K562 (cell line): ENCODE data around the gene FFAR1. TPM values are rescaled to one million over a fixed set of nuclear protein-coding genes. Genes with fewer than 3 reads are reported as not detected.

Experiments
- ATF4 ChIP-seq: fragments of 450-650 bp; formaldehyde crosslinking; IDR thresholded peaks from 2 replicates; pipeline ENCODE4 v1.4.0; 2022; ENCODE audit warnings: mild to moderate bottlenecking, moderate library complexity
- CBX3 ChIP-seq, 2 experiments: IDR thresholded peaks; 1 replicate in 1 of 2; 2 replicates in 1 of 2; pipeline ENCODE4 v1.6.1; 2012; ENCODE audit warnings: inconsistent platforms in 2 of 2, low read length in 2 of 2, borderline replicate concordance in 1 of 2, control low read depth in 1 of 2
- ELK1 ChIP-seq: sonication (generic); formaldehyde crosslinking; IDR thresholded peaks from 2 replicates; pipeline ENCODE4 v1.8.1; 2022; ENCODE audit warnings: missing genetic modification reagents
- FOXK1 ChIP-seq: sonication (generic); formaldehyde crosslinking; IDR thresholded peaks from 2 replicates; pipeline ENCODE4 v1.8.0; 2022; ENCODE audit warnings: missing genetic modification reagents, mild to moderate bottlenecking, borderline replicate concordance
- FOXP4 ChIP-seq: sonication (generic); formaldehyde crosslinking; IDR thresholded peaks from 2 replicates; pipeline ENCODE4 v1.8.0; 2022; ENCODE audit warnings: mild to moderate bottlenecking, missing genetic modification reagents, borderline replicate concordance
- KLF16 ChIP-seq: IDR thresholded peaks from 2 replicates; pipeline ENCODE4 v1.6.1; 2016; ENCODE audit warnings: antibody characterized with exemption
- MBD1 ChIP-seq: fragments of 250-450 bp; sonication (Bioruptor Pico); IDR thresholded peaks from 2 replicates; pipeline ENCODE4 v1.8.0; 2022; ENCODE audit warnings: inconsistent platforms
- MECOM ChIP-seq: fragments of 250-450 bp; sonication (Bioruptor Pico); IDR thresholded peaks from 2 replicates; pipeline ENCODE4 v1.8.0; 2022; ENCODE audit warnings: inconsistent platforms
- NR2C2 ChIP-seq, 2 experiments: fragments of 200-800 bp in 1 of 2; sonication (Bioruptor generic) in 1 of 2; sonication (generic) in 1 of 2; formaldehyde crosslinking in 1 of 2; IDR thresholded peaks; 2 replicates each; pipeline versions ENCODE4 v1.6.1 to v1.8.0; 2016 to 2022; ENCODE audit warnings: mild to moderate bottlenecking in 1 of 2, missing compliant biosample characterization in 1 of 2, missing genetic modification characterization in 1 of 2, missing genetic modification reagents in 1 of 2
- RHOXF2B ChIP-seq: fragments of 250-450 bp; sonication (Bioruptor Pico); conservative IDR thresholded peaks from 2 replicates; pipeline ENCODE4 v1.5.1; 2021
- ZNF165 ChIP-seq: fragments of 250-450 bp; sonication (Bioruptor Pico); IDR thresholded peaks from 2 replicates; pipeline ENCODE4 v1.4.0; 2020; ENCODE audit warnings: borderline replicate concordance
- ZNF324 ChIP-seq: fragments of 250-450 bp; sonication (Bioruptor Pico); IDR thresholded peaks from 2 replicates; pipeline ENCODE4 v1.4.0; 2020; ENCODE audit warnings: mild to moderate bottlenecking
- ZSCAN29 ChIP-seq: fragments of 450-650 bp; IDR thresholded peaks from 2 replicates; pipeline ENCODE4 v1.6.1; 2017
- polyA plus RNA-seq, 8 experiments: library from polyadenylated mRNA; depleted of rRNA in 4 of 8; stranded (reverse) in 5 of 8; unstranded in 3 of 8; fragments of >200 nt; fragmentation: Nextera tagmentation in 2 of 8; fragmentation: Illumina TruSeq in 1 of 8; extraction: Ambion mirVana in 2 of 8; extraction: Trizol in 1 of 8; gene quantifications; 2 replicates each; pipeline versions ENCODE4 v1.2.1 to v1.2.3, GENCODE V29; 2011 to 2014; ENCODE audit warnings: inconsistent platforms in 1 of 8, missing spikeins in 1 of 8
- total RNA-seq, 7 experiments: library from RNA; depleted of rRNA in 6 of 7; stranded (reverse); fragments of >200 nt in 6 of 7; fragmentation: Illumina TruSeq in 2 of 7; extraction: Trizol in 2 of 7; gene quantifications; 2 replicates each; pipeline versions ENCODE4 v1.2.1 to v1.2.3, GENCODE V29; 2011 to 2021; ENCODE audit warnings: low replicate concordance in 1 of 7
- TF ChIP-seq, protein P1 (sequence below): fragments of 250-450 bp; sonication (Bioruptor Pico); IDR thresholded peaks from 2 replicates; pipeline ENCODE4 v1.4.0; 2020

Gene FFAR1
- total and polyA plus RNA-seq, 9 of the 15 experiments (the other 6 are each of a cell fraction or from before 2014, with no cell fraction given) = not detected

DNA sequence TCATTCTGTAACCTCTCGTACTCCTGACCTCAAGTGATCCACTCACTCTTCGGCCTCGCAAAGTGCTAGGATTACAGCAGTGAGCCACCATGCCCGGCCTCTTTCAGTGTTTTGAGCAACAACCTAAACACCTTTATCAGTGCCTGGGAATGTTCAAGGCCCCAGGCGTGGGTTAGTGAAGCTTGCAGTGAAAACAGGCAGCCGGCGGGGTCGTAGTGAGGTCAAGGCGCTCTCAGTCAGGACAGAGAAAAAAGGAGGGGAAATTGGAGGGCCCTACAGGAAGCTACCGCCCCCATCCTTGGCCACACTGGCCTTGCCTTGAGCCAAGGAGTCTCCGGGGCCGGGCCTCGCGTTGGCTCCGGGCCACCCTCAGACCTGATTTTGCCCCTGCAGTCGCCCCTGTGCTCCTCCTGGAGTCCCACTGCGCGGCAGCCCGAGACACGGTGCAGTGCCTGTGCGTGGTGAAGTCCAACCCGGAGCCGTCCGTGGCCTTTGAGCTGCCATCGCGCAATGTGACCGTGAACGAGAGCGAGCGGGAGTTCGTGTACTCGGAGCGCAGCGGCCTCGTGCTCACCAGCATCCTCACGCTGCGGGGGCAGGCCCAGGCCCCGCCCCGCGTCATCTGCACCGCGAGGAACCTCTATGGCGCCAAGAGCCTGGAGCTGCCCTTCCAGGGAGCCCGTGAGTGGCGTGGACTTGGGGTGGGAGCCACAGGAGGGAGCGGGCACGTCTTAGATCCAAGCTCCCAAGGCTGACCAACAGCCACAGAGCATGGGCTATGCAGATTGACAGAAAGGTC, 38.0 kb upstream of the FFAR1 start (continued):
- TF ChIP-seq KLF16 (no peak), ZSCAN29 (0 out of 2 replicates have a peak, but pooled peaks have one; percentile 44), MECOM (peak; percentile 81), RHOXF2B (CRISPR knock-in tag) (no peak), NR2C2 (CRISPR knock-in tag; IDR thresholded peaks at IDR 0.05) (peak; percentile 37; the same call in 1 of the 2 replicates), NR2C2 (tag; IDR thresholded peaks at IDR 0.05) (peak; percentile 88), CBX3 (IDR thresholded peaks at IDR 0.05; ENCODE audit: borderline replicate concordance in 1 of 2, low read length in 2 of 2) (peak in 1 of 2 experiments; percentile 68; a peak in 1 of 3 replicates), ELK1 (no peak), ZNF324 (CRISPR knock-in tag) (no peak), FOXP4 (no peak), FOXK1 (no peak), ATF4 (CRISPR knock-in tag) (no peak), MBD1 (CRISPR knock-in tag) (no peak; the same call in 1 of the 2 replicates), ZNF165 (CRISPR knock-in tag) (no peak)
- TF ChIP-seq, protein P1, sequence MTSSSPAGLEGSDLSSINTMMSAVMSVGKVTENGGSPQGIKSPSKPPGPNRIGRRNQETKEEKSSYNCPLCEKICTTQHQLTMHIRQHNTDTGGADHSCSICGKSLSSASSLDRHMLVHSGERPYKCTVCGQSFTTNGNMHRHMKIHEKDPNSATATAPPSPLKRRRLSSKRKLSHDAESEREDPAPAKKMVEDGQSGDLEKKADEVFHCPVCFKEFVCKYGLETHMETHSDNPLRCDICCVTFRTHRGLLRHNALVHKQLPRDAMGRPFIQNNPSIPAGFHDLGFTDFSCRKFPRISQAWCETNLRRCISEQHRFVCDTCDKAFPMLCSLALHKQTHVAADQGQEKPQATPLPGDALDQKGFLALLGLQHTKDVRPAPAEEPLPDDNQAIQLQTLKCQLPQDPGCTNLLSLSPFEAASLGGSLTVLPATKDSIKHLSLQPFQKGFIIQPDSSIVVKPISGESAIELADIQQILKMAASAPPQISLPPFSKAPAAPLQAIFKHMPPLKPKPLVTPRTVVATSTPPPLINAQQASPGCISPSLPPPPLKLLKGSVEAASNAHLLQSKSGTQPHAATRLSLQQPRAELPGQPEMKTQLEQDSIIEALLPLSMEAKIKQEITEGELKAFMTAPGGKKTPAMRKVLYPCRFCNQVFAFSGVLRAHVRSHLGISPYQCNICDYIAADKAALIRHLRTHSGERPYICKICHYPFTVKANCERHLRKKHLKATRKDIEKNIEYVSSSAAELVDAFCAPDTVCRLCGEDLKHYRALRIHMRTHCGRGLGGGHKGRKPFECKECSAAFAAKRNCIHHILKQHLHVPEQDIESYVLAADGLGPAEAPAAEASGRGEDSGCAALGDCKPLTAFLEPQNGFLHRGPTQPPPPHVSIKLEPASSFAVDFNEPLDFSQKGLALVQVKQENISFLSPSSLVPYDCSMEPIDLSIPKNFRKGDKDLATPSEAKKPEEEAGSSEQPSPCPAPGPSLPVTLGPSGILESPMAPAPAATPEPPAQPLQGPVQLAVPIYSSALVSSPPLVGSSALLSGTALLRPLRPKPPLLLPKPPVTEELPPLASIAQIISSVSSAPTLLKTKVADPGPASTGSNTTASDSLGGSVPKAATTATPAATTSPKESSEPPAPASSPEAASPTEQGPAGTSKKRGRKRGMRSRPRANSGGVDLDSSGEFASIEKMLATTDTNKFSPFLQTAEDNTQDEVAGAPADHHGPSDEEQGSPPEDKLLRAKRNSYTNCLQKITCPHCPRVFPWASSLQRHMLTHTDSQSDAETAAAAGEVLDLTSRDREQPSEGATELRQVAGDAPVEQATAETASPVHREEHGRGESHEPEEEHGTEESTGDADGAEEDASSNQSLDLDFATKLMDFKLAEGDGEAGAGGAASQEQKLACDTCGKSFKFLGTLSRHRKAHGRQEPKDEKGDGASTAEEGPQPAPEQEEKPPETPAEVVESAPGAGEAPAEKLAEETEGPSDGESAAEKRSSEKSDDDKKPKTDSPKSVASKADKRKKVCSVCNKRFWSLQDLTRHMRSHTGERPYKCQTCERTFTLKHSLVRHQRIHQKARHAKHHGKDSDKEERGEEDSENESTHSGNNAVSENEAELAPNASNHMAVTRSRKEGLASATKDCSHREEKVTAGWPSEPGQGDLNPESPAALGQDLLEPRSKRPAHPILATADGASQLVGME (CRISPR knock-in tag) = peak; percentile 74
